D721Med (cell line): ENCODE data around the gene CDH4.

Experiments used
- DNase-seq: peaks from one replicate; pipeline ENCODE4 v3.0.0; 2011; ENCODE audit warnings: low spot score; ENCODE audit not compliant: insufficient read length
- FAIRE-seq: peaks from 2 replicates; lab custom pipeline; 2011; peaks lifted over from hg19 to GRCh38; lab: Jason Lieb, UNC
- CTCF ChIP-seq: IDR thresholded peaks from 2 replicates; pipeline ENCODE4 v1.5.1; 2012; ENCODE audit warnings: mild to moderate bottlenecking, control low read depth; ENCODE audit not compliant: insufficient read depth; ENCODE audit errors: missing control alignments

The CDH4 gene

GRCh38 chr20:61220131-61220530 lies 31.9 kb upstream of the CDH4 start:
- FAIRE-seq (no peak), DNase-seq (no peak)
- TF ChIP-seq CTCF = no peak

DNA sequence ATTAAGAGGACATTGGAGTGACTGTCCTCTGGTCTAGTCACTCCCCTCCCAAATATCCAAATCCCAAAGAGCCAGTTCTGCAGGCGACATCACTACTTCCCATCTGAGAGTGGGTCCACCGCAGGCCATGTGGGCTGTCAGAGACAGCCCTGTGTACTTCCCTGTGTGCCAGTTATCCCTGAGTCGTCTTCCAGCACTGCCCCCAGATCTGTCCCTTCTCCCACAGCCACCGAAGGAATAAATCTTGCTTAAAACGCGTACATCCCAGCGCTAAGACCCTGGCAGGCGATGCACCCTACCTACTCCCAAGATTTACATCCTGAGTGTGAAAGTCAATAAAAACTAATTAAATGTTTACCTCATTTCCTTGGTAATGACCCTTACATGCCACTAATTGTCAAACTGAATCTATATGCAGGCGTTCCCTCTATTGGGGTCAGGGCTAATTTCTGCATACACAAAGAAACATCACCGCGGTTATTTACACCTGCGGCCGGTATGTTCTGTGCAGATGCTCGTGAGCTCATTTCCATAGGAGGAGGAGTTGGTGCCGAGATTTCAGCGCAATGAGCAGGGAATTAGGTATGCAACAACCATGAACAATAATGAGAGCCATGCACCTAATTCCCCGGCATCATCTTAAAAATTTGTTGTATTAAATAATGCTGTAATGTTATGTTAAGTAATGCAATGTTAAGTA lies 31.3 kb upstream of the CDH4 start:
- TF ChIP-seq CTCF = no peak

GRCh38 chr20:61222699-61223098 lies 29.4 kb upstream of the CDH4 start:
- FAIRE-seq (no peak), DNase-seq (no peak)
- TF ChIP-seq CTCF = no peak

More for the DNA sequence above, 31.3 kb upstream of the CDH4 start:
- no peak for DNase-seq
- FAIRE-seq = no peak

GRCh38 chr20:61223121-61223520 lies 28.9 kb upstream of the CDH4 start:
- TF ChIP-seq CTCF = no peak
- no peak for FAIRE-seq
- DNase-seq = no peak

- FAIRE-seq (no peak), DNase-seq (no peak)
- TF ChIP-seq CTCF = no peak
These were observed 21.9 kb upstream of the CDH4 start for GRCh38 chr20:61230166-61230565.

GRCh38 chr20:61233590-61233989 lies 18.5 kb upstream of the CDH4 start:
- FAIRE-seq (no peak), DNase-seq (no peak)
- TF ChIP-seq CTCF = no peak

DNA sequence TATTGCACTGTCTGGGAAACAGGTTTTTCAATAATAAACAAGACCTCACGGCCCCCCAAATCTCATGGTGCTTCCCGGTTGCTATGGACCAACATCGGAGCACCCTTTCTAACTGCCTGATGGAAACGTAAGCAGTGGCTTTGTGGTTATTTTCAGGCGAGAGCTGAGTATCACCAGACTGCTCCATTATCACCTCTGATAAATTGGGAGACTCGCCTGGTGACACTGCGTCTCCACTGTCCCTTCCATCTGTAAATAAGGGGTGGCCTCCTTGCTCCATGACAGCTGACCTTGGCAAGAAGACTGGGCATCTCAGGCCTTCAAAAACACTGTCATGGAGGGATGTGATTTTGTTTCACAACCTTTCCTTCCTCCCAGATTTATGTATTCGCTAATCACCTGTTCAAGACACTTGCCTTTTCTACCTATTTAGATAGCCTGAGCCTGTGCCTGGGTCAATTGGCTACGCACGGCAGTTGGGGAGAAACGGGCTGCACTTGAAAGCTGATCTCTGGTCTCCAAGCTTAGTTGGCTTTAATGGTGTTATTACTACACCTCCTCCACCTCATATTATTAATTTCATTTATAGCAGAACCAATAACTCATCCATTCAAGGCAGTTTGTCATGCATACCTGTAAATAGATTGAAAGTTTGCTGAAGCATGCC lies 17.7 kb upstream of the CDH4 start:
- FAIRE-seq (no peak), DNase-seq (no peak)
- no peak for TF ChIP-seq CTCF
